Cardiac muscle cell (in vitro differentiated cells and primary cell): ENCODE measurements around the gene SPEF2. TPM values are rescaled to one million over a fixed set of nuclear protein-coding genes. Genes with fewer than 3 reads are reported as not detected.

Experiments used
- DNase-seq, 2 donors: peaks; one replicate each; pipeline versions ENCODE4 v3.0.0 to v3.0.0-alpha.2; 2010 to 2017; ENCODE audit warnings: low read depth in 1 of 2, low spot score in 1 of 2
- H3K27ac ChIP-seq: fragments of 200-600 bp; sonication (generic); 2 replicates; pipeline ENCODE4 v1.5.1; 2016
- H3K27me3 ChIP-seq: fragments of 200-600 bp; sonication (generic); 2 replicates; pipeline ENCODE4 v1.6.0; 2016; ENCODE audit warnings: control low read depth
- H3K36me3 ChIP-seq: fragments of 200-600 bp; sonication (generic); 2 replicates; pipeline ENCODE4 v1.5.1; 2016; ENCODE audit warnings: control low read depth
- H3K4me1 ChIP-seq: fragments of 200-600 bp; sonication (generic); 2 replicates; pipeline ENCODE4 v1.8.1; 2017; ENCODE audit warnings: low read depth, mild to moderate bottlenecking, mixed run types
- H3K4me3 ChIP-seq: fragments of 200-600 bp; sonication (generic); 2 replicates; pipeline ENCODE4 v1.5.1; 2016; ENCODE audit warnings: mild to moderate bottlenecking
- H3K9me3 ChIP-seq: fragments of 200-600 bp; sonication (generic); 2 replicates; pipeline ENCODE4 v1.5.1; 2017; ENCODE audit warnings: low read depth, mild to moderate bottlenecking, control low read depth
- CTCF ChIP-seq: IDR thresholded peaks from 2 replicates; pipeline ENCODE4 v1.5.1; 2012; ENCODE audit warnings: low read depth, mild to moderate bottlenecking, low read length
- polyA plus RNA-seq: library from polyadenylated mRNA; unstranded; fragments of >200 nt; fragmentation: Nextera tagmentation; extraction: Ambion mirVana; gene quantifications from 2 replicates; pipeline ENCODE4 v1.2.1, GENCODE V29; 2016
- total RNA-seq: library from RNA; depleted of rRNA; stranded (reverse); fragments of >200 nt; gene quantifications from 2 replicates; pipeline ENCODE4 v1.2.3, GENCODE V29; 2016

SPEF2 gene
- total and polyA plus RNA-seq, 2 experiments from 2014 or later = 3.2 to 5.7 TPM

DNA sequence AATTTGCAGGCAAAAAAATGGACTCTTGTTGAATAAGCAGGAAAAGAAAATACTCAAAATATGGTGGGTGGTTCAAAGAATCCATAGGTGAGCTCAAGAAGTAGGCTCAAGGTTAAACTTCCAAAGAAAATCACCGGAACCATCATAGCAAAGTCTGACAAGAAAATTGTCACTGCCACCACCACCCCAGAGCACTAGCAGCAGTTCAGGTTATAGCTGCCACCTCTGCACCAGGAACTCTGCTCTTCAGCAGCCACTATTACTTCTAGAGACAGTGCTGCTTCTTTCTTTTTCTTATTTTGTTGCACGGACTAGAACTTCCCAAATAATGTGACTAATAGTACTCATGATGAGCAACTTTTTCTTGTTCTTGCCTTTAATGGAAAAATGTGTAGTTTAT lies 70.3 kb downstream of the SPEF2 start:
- no peak overlapping the region for H3K4me3 ChIP-seq
- no peak for TF ChIP-seq CTCF
- H3K27me3 ChIP-seq = no peaks in the 10 kb centered on the region
- H3K36me3 ChIP-seq = no peaks in the 10 kb centered on the region
- H3K9me3 ChIP-seq = no peaks in the 10 kb centered on the region
- peaks cover 24% of the 10 kb centered on the region for H3K4me1 ChIP-seq
- H3K27ac ChIP-seq = no peak overlapping the region
- no peak for DNase-seq

- Histone ChIP-seq H3K4me1 (no peaks in the 10 kb centered on the region), H3K4me3 (no peak overlapping the region), H3K27ac (no peak overlapping the region), H3K27me3 (no peaks in the 10 kb centered on the region), H3K36me3 (no peaks in the 10 kb centered on the region), H3K9me3 (no peaks in the 10 kb centered on the region)
- no peak for DNase-seq
- no peak for TF ChIP-seq CTCF
These were observed 76.8 kb downstream of the SPEF2 start for GRCh38 chr5:35694481-35694880.

DNA sequence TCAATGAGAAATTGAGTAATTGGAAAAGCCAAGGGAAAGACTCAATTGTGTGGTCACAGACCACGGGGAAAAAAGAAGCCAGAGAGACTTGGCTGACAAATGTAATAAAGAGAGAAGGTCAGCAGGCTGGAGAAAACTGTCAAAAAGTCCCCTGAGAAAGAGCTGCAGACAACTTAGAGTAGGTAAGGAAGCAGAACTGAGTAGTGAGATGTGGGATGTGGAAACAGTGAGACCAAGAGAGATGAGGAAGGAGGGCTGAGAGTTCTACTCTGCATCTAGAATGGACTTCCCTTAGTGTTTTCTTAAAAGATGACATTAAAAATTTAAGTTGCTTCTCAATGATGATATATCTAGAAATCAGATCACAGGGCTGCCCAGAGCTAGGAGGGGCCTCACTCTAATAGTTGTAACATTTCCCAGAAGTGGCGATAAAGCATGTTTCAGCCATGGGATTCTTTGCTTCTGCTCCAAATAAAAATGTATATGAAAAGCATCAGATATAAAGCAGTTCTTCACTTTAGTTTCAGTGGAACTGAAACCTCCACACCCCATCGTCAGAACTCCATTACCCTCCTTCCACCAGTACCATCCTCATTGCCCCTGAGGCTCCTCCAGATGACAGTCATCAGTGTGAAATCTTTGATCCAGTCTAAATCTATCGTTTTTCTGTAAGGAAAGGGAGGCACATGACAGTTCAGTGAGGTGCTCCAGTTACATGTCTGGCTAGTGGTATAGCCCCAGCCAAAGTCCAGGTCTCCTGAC lies 80.6 kb downstream of the SPEF2 start:
- Histone ChIP-seq H3K4me1 (no peaks in the 10 kb centered on the region), H3K4me3 (no peak overlapping the region), H3K27me3 (no peaks in the 10 kb centered on the region), H3K36me3 (no peaks in the 10 kb centered on the region), H3K27ac (no peak overlapping the region), H3K9me3 (no peaks in the 10 kb centered on the region)
- TF ChIP-seq CTCF = no peak
- DNase-seq = no peak

- no peak for TF ChIP-seq CTCF
- Histone ChIP-seq H3K9me3 (no peaks in the 10 kb centered on the region), H3K27ac (no peak overlapping the region), H3K4me3 (no peak overlapping the region), H3K36me3 (no peaks in the 10 kb centered on the region), H3K27me3 (no peaks in the 10 kb centered on the region), H3K4me1 (no peaks in the 10 kb centered on the region)
- no peak for DNase-seq
These were observed 90.0 kb downstream of the SPEF2 start for GRCh38 chr5:35707659-35708058.

GRCh38 chr5:35709688-35710087 lies 92.0 kb downstream of the SPEF2 start:
- H3K9me3 ChIP-seq = no peaks in the 10 kb centered on the region
- TF ChIP-seq CTCF = no peak
- H3K27ac ChIP-seq = no peak overlapping the region
- H3K4me3 ChIP-seq = no peak overlapping the region
- H3K4me1 ChIP-seq = no peaks in the 10 kb centered on the region
- no peaks in the 10 kb centered on the region for H3K36me3 ChIP-seq
- no peaks in the 10 kb centered on the region for H3K27me3 ChIP-seq
- no peak for DNase-seq

- Histone ChIP-seq H3K27me3 (no peaks in the 10 kb centered on the region), H3K27ac (no peak overlapping the region), H3K9me3 (no peaks in the 10 kb centered on the region), H3K36me3 (no peaks in the 10 kb centered on the region), H3K4me1 (no peaks in the 10 kb centered on the region), H3K4me3 (no peak overlapping the region)
- TF ChIP-seq CTCF = no peak
- no peak for DNase-seq
These were observed 100.1 kb downstream of the SPEF2 start for GRCh38 chr5:35717718-35718117.
